Caki2 (cell line): Measurements from ENCODE around the gene CTSF. TPM values are rescaled to one million over a fixed set of nuclear protein-coding genes. Genes with fewer than 3 reads are reported as not detected.

Experiments
- DNase-seq: peaks from one replicate; pipeline ENCODE4 v3.0.0-alpha.2; 2015; ENCODE audit warnings: low read depth
- in situ Hi-C: cut with HindIII; loops from 2 replicates; pipeline ENCODE4 v1.10.0; 2016; ENCODE audit warnings: low sequenced_read_pairs, low pct_unique_long_range_greater_than_20kb, mixed read lengths
- total RNA-seq: library from RNA; depleted of rRNA; stranded (reverse); fragments of >200 nt; shearing (Covaris generic); gene quantifications from 2 replicates; pipeline ENCODE4 v1.2.3, GENCODE V29; 2014; ENCODE audit warnings: low replicate concordance

The CTSF gene
- total RNA-seq, 1 experiment from 2014 or later, result not detected

DNA sequence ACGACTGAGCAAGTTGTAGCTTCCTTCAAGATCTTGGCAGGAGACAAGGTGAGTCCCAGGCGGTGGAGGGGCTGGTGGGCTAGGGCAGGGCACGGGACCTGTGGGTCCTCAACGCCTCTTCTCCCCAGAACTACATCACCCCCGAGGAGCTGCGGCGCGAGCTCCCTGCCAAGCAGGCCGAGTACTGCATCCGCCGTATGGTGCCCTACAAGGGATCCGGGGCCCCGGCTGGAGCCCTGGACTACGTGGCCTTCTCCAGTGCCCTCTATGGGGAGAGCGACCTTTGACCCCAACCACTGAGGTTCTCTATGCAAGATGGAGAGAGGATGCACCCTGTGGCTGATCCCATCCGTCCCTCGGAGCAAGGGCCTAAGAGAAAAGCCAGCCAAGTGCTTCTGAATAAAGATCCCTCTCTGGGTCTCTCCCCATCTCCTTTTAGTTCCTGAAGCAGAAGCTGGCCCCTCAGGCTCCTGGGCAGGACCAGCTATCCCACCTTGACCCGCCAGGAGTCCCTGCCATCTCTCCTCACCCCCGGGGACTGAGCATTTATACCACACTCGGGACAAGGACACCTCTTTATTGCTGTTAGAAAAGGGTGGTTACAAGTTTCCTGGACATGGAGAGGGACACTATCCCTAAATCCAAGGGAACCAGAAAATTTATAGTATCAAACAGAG, 5.4 kb downstream of the CTSF start:
- in situ Hi-C loops, result no loop called here
- DNase-seq, result no peak

DNA sequence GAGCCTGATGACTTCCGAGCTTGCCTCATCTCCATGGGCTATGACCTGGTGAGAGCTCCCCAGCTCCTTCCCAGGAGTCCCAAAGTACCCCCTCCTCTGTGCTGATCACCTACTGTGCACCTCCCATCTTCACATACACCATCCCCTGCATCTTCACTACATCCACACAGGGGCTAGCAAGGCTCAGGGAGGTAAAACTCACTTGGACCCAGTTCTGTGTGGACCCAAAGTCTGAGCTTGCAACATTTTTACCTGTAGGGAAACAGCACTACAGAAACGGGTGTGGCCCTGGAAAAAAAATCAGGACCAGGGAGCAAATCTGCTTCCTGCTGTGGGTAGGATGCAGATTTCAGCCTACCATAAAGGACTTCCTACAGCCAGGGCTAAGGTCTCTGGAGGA, 6.1 kb downstream of the CTSF start:
- DNase-seq, result no peak
- in situ Hi-C loops, result no loop called here

DNA sequence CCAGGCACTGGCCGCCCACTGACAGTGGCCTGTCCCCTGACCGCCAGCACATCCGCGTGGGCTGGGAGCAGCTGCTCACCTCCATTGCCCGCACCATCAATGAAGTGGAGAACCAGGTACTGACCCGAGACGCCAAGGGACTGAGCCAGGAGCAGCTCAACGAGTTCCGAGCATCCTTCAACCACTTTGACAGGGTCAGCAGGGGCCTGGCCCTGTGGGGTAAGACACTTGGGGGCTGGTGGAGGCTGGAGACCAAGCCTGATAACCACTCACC, 6.5 kb downstream of the CTSF start:
- in situ Hi-C loops, result no loop called here
- DNase-seq, result no peak

DNA sequence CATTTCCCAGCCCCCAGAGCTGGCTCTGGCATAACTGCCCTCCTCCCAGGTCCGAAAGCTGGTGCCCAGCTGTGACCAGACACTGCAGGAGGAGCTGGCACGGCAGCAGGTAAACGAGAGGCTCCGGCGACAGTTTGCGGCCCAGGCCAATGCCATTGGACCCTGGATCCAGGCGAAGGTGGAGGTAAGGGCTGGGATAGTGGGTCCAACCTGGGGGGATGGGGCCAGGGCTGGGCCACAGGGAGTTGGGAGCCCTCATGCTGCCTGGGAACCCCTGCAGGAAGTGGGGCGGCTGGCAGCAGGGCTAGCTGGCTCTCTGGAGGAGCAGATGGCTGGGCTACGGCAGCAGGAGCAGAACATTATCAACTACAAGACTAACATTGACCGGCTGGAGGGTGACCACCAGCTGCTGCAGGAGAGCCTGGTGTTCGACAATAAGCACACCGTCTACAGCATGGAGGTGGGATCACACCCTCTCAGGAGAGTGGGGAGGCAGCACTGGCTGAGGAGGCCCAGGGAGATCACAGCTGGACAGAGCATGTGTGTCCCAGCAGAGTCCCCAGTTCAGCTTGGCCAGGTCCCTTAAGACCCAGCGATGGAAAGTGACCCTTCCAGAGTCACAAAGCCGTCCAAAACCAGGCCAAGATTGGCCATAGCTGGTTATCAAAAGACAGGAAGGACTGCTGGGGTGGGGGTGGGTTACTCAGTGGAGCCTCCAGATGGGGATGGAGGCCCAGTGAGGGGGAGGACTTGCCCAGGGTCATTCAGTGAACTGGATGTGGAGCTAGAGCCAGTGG, 7.0 kb downstream of the CTSF start:
- in situ Hi-C loops, result no loop called here

DNA sequence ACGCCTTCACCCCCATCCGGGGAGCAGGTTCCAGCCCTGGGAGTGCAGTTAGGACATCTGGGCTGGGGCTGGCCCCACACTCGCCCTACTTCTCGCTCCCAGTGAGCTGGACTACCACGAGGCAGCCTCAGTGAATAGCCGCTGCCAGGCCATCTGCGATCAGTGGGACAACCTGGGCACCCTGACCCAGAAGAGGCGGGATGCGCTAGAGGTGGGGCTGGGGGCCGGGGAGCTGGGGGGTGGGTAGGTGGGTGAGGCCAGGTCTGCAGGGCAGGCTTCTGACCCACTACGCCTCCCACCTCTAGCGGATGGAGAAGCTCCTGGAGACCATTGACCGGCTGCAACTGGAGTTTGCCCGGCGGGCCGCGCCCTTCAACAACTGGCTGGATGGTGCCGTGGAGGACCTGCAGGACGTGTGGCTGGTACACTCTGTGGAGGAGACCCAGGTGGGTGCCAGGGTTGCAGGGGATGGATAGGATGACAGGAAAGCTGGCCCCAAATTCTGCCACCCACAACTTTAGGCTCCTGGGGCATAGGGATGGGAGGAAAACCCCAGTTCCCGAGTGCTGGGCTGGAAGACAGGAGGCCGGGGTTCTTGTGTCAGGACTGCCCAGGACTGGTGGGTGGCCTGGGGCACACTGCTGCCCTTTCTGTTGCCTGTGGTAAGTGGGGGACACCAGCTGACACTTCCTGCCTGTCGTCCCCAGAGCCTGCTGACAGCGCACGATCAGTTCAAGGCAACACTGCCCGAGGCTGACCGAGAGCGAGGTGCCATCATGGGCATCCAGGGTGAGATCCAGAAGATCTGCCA, 8.3 kb downstream of the CTSF start:
- in situ Hi-C loops, result no loop called here

More for the DNA sequence above, 7.0 kb downstream of the CTSF start:
- no peak for DNase-seq

DNA sequence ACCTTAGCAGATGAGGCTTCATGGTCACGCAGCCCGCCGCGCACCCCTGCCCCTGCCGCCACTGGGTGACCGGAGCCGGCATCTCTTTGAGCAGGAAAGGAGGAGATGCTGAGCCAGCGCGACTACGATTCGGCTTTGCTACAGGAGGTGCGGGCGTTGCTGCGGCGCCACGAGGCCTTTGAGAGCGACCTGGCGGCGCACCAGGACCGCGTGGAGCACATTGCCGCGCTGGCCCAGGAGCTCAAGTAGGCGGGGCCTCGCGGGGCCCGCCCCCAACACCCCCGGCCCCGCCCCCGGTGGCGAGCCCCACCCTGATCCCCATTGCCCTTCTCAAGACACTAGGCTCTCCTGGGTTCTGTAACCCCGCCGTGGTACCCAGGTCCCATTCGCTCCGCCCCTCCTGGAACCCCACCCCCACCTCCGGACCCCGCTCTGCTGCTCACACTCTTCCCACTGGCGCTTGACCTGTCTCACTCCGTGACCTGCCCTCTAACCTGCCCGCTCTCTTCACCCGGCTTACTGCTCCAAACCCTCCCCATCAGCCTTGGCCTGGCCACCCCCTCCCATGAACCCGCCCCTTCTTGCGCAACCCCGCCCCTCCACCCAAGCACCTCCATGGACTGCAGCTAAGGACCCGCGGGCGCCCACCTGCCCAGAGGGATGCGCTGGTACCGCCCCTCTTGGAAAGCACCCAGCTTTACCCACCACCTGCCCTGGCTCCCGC, 9.1 kb downstream of the CTSF start:
- in situ Hi-C loops, result no loop called here
- no peak for DNase-seq

More for the DNA sequence above, 8.3 kb downstream of the CTSF start:
- no peak for DNase-seq

DNA sequence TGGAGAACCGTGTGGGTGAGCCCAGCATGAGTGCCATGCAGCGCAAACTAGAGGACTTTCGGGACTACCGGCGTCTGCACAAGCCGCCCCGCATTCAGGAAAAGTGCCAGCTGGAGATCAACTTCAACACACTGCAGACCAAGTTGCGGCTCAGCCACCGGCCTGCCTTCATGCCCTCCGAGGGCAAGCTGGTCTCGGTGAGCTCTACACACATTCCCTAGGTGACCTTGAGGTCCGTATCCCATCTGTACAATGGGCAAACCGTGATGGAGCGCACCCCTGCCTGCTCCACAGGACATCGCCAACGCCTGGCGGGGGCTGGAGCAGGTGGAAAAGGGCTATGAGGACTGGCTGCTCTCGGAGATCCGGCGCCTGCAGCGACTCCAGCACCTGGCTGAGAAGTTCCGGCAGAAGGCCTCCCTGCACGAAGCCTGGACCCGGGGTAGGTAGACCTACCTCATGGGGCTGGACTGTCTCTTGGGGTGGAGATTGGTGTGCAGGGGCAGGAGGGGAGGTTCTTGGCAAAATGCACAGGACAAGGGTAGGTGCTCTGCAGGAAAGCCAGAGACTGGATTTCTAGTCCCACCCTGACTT, 10.6 kb downstream of the CTSF start:
- DNase-seq, result no peak
- in situ Hi-C loops, result no loop called here

DNA sequence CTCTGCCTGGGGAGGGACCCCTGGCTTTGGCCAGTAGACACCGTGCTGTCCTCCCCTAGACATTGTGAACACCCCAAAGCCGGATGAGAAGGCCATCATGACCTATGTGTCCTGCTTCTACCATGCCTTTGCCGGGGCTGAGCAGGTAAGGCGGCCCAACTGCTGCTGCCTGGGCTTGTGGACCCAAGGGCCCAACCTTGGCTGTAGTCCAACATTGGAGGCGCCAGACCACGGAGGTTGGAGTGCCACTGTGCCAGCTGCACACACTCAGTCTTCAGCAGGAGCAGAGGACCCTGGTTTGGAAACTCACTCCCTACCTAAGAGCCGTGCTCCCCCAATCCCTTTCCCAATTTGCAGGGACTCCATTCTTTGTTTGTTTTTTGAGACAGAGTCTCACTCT, 12.3 kb downstream of the CTSF start:
- DNase-seq, result no peak
- in situ Hi-C loops, result no loop called here

DNA sequence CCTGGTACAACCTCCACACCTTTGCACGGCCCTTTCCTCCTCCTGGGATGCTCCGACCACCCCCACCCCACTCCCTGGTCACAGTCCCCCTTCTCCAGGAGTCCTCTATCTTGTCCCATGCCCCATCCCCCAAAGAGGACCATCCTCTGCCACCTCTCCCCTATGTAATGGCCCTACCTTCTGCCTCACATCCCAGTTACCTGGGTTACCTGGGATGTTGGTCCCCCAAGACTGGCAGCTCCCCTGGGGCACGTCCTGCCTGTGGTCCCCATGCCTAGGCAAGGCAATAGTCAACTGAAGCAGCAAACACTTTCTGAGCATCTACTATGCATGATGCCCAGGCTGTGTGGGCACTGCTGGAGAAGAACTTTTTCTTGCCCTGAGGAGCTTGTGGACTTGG, 13.0 kb downstream of the CTSF start:
- DNase-seq, result no peak
- in situ Hi-C loops, result no loop called here

DNA sequence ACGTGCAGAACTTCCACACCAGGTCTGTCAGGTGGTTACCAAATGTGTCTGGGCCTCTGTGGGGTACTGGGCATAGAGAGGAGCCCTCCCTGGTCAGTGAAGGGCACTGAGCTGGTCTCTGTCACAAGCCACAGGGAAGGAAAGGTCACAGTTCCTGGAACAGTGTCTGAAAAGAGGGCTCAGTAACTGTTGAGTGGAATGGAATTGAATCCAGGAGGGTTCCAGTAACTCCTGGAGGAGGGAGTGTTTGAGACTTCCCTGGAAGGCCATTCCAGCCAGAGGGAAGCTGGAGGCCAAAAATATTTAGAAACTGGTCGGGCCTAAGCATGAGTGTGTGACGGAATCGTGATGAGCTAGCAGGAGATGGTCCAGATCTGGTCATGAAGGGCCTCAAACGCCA, 13.8 kb downstream of the CTSF start:
- DNase-seq, result no peak
- in situ Hi-C loops, result no loop called here

DNA sequence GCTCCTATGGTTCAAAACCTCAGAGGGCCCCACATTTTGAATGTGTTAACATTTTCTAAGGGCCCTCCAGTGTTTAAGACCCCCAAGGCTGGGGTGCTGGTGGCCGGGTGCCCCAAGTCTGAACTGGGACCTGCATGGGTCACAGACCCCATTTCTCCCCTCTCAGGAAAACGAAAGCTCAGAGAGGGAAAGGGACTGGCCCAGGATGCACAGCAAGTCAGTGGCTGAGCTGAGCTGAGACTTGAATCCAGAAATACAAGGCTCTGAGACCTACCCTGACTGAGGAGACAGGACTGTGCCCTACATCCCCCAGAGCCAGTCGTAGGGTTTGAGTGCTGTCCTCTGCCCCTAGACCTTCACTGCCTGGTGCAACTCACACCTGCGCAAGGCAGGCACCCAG, 17.5 kb downstream of the CTSF start:
- in situ Hi-C loops, result no loop called here
- DNase-seq, result no peak

DNA sequence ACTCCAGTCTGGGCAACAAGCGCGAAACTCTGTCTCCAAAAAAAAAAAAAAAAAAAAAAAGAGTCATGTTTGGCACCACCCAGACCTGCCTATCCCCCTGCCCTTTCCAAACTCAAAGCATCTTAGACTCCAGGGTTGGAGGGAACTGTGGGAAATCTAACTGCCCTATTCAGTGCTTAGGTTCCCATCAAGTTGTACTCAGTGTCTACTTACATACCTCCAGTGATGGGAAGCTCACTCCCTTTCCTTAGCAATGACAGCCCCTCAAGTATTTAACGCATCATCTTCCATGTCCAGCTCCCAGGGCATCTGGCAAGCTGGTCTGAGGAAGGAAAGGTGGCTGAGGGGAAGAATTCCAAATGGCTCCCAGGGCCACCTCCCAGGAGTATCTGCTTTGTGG, 18.7 kb downstream of the CTSF start:
- DNase-seq, result no peak

DNA sequence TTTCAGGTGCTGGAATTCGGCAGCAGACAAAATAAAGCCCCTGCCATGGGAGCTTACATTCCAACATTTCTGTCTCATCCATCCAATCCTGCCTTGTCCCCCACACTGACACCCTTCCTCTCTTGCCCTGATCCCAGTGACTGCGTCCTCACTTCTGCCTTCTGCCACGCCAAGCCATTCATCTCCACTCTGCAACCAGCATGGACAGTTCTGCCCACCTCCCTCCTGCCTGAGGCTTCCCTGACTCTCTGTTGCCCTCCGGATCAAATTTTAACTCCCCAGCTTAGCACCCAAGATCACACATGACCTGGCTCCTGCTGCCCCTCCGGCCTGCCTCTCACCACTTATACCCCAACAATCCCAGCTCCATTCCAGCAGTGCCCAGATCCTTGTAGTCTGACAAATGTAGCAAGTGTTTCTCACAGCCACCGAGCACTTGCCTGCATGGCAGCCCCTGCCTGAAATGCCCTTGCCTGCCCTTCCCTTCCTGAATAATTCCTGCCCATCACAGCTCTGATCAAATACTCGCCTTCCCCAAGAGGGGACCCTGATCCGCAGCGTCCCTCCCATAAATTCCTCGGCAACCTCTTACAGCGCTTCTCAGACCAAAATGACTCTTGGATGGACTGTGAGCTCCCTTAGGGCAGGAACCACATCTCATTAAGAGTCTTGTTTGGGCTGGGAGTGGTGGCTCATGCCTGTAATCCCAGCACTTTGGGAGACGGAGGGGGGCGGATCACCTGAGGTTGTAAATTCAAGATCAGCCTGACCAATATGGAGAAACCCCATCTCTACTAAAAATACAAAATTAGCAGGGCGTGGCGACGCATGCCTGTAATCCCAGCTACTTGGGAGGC, 19.4 kb downstream of the CTSF start:
- no peak for DNase-seq
- in situ Hi-C loops, result no loop called here

More for the DNA sequence above, 18.7 kb downstream of the CTSF start:
- in situ Hi-C loops, result no loop called here

DNA sequence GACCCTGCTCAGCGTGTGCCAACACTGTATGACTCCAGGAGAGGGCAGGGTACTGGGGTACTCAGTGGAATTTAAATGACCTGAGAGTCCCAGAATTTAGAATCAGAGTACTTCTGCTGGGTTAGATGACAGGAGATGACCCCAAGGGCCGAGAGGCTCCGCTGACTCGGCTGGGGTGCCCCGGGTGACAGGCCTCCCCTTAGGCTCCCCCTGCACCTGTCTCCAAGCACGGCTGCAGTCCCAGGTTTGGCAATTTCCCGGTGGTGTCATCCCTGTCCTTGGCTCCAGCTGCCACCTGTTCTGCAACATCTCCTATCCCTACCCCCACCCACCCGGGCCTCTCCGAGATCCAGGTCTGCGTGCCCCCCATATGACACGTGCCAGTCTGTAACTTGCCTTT, 20.4 kb downstream of the CTSF start:
- DNase-seq, result no peak
- in situ Hi-C loops, result no loop called here

DNA sequence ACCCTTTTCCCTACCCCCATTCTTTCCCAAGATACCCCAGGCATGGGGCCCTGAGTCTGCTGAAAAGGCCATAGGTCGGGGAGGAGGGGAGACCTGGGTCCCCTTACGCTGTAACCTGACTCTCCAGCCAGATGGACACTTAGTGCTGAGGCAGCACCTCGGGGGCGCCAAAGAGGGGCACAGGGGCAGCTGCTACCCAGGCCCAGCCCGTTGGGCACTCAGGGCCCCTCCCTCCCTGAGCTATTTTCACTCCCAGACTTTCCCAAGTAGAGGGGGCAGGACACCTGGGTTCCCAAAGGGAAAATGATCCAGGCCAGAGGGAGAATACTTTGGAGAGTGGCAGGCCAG, 20.8 kb downstream of the CTSF start:
- in situ Hi-C loops, result no loop called here
- DNase-seq, result no peak

DNA sequence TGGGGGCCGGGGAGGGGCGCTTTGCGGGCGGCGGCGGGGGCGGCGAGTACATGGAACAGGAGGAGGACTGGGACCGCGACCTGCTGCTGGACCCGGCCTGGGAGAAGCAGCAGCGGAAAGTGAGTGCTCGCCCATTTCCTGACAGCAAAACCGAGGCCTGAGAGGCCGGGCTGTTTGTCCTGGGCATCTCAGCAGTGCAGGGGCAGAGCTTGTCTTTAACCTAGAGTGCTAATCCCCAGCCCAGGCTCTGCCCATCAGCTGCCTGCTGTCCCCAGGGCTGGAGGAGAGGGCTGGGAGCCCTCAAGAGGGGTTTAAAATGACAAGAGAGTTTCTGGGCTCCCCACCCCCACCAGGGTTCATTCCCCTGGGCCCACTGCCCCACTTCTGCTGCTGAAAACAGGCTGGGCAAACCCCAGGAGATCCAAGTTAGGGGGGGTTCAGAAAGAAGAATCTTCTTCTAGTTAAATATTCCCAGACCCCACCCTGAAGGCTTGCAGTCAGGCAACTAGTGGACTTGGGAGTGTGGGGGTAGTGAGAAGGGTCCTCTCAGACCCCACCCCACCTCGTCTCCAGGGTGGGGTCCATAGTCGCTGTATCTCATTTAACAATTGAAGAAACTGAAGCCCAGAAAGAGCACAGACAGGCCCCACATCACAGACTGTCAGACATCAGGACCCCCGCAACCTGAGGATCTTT, 21.3 kb downstream of the CTSF start:
- DNase-seq, result no peak
- in situ Hi-C loops, result no loop called here

DNA sequence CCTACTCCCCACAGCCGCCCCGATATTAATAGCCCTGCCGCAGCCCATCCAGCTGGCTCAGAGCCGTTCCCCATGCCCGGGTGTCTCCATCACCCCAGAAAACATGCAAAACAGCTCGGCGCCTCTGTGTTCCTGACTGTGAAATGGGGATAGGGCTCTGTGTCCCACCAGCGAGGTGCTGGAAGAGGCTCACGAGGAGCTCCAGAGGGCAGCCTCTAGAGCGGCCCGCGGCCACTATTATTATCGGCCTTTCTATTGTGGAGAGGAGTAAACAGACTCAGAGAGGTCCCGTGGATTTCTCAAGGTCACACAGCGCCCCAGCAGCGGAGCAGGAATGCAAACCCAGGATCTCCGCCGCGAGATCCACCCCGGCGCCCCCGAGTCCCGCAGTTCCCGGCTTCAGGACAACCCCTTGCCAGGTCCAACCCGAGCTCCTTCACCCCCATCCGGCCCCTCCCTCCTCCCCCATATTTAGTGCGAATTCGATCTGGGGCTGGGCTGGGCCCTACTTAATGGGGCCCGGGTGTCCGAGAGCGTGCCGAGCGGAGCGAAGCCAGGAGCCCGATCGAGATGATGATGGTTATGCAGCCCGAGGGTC, 21.9 kb downstream of the CTSF start, which contains the start of gene ACTN3:
TSS of gene ACTN3 (plus strand) at position 536 of the 598 bp plus-strand sequence. CDS start at position 571, 35 bp downstream.
- no peak for DNase-seq
- in situ Hi-C loops, result no loop called here
